Calu3 (cell line): Measurements from ENCODE around the gene ERO1A. TPM values are rescaled to one million over a fixed set of nuclear protein-coding genes. Genes with fewer than 3 reads are reported as not detected.
A peak's percentile ranks its signal among the peaks of the same experiment; 100 is the strongest.

Experiments used
- BruUV-seq: library from RNA; stranded (reverse); fragments of 400-500 nt; replicated peaks from 2 replicates; lab custom pipeline; 2021; lab: Mats Ljungman, UMichigan
- CTCF ChIA-PET: fragments of 300-600 bp; sonication (Branson Sonifier 250); formaldehyde crosslinking; loops from one replicate; lab custom pipeline; 2022; ENCODE audit warnings: antibody characterized with exemption; lab: Charles Lee
- DNase-seq: peaks from one replicate; pipeline ENCODE4 v3.0.0; 2022
- H3K27ac Mint-ChIP-seq: one replicate; pipeline ENCODE4 v1.8.0; 2022; ENCODE audit warnings: mixed read lengths; ENCODE audit not compliant: unreplicated experiment
- H3K27me3 Mint-ChIP-seq: one replicate; pipeline ENCODE4 v1.8.0; 2022; ENCODE audit warnings: mixed read lengths; ENCODE audit not compliant: unreplicated experiment
- H3K36me3 Mint-ChIP-seq: one replicate; pipeline ENCODE4 v1.8.0; 2022; ENCODE audit warnings: mild to moderate bottlenecking, moderate library complexity, mixed read lengths; ENCODE audit not compliant: insufficient read depth, unreplicated experiment
- H3K4me1 Mint-ChIP-seq: one replicate; pipeline ENCODE4 v1.8.0; 2022; ENCODE audit warnings: mild to moderate bottlenecking, low read depth, mixed read lengths; ENCODE audit not compliant: unreplicated experiment
- H3K4me3 Mint-ChIP-seq: one replicate; pipeline ENCODE4 v1.8.0; 2022; ENCODE audit warnings: mild to moderate bottlenecking, low read depth, moderate library complexity, mixed read lengths; ENCODE audit not compliant: unreplicated experiment
- H3K9me3 Mint-ChIP-seq: one replicate; pipeline ENCODE4 v1.8.0; 2022; ENCODE audit warnings: low read depth, mixed read lengths; ENCODE audit not compliant: unreplicated experiment
- intact Hi-C: fragments of 100-400 bp; cut with micrococcal nuclease; formaldehyde crosslinking; loops from one replicate; pipeline ENCODE4 v1.10.0; 2022; ENCODE audit not compliant: unreplicated experiment
- total RNA-seq: library from RNA; stranded (reverse); gene quantifications from 2 replicates; pipeline ENCODE4 v1.2.3, GENCODE V29; 2022
- TF ChIP-seq, protein P1 (sequence below): fragments of 200-600 bp; IDR thresholded peaks from one replicate; pipeline ENCODE4 v1.8.0; 2022; ENCODE audit warnings: antibody characterized with exemption; ENCODE audit not compliant: unreplicated experiment

Gene ERO1A
- total RNA-seq, 1 experiment from 2014 or later = 129 TPM

DNA sequence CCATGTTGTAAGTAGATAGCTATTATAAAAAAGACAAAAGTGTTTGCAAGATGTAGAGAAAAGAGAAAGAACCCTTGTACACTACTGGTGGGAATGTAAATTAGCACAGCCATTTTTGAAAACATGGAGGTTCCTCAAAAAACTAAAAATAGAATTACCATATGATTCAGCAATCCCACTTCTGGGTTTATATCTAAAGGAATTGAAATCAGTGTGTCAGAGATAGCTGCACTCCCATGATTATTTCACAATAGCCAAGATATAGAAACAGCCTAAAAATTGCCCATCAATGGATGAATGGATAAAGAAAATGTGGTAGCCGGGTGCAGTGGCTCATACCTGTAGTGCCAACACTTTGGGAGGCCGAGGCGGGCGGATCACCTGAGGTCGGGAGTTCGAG lies 20.8 kb upstream of the ERO1A start:
- CTCF ChIA-PET = no interaction called here
- Mint-ChIP-seq H3K4me1 (peaks cover 2% of the 10 kb centered on the region), H3K4me3 (no peak overlapping the region), H3K9me3 (no peaks in the 10 kb centered on the region), H3K27me3 (no peaks in the 10 kb centered on the region), H3K27ac (no peak overlapping the region), H3K36me3 (peaks cover 42% of the 10 kb centered on the region)
- no peak for DNase-seq
- intact Hi-C loops = no loop called here
- no TSS peak for BruUV-seq
- TF ChIP-seq, protein P1, sequence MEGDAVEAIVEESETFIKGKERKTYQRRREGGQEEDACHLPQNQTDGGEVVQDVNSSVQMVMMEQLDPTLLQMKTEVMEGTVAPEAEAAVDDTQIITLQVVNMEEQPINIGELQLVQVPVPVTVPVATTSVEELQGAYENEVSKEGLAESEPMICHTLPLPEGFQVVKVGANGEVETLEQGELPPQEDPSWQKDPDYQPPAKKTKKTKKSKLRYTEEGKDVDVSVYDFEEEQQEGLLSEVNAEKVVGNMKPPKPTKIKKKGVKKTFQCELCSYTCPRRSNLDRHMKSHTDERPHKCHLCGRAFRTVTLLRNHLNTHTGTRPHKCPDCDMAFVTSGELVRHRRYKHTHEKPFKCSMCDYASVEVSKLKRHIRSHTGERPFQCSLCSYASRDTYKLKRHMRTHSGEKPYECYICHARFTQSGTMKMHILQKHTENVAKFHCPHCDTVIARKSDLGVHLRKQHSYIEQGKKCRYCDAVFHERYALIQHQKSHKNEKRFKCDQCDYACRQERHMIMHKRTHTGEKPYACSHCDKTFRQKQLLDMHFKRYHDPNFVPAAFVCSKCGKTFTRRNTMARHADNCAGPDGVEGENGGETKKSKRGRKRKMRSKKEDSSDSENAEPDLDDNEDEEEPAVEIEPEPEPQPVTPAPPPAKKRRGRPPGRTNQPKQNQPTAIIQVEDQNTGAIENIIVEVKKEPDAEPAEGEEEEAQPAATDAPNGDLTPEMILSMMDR = no peak

DNA sequence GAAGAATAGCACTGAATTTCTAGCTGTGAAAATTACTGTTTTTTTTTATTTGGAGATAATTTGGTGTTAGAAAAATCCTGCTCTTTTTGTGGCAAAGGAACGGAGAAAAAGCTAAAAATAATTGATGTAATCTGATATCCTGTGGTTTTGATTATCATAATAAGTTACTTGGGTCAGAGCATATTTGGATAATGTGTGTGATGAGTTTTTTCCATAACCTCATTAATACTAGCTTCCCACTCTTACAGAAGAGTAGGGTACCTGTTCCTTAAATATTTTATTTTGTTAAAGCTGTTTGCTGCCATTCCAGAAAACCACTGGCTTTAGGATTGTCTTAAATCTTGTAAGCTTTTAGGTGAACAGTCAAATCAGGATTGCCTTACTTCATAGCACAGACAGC lies 16.3 kb upstream of the ERO1A start:
- Mint-ChIP-seq H3K4me3 (no peak overlapping the region), H3K36me3 (peaks cover 68% of the 10 kb centered on the region), H3K27ac (no peak overlapping the region), H3K4me1 (no peaks in the 10 kb centered on the region), H3K27me3 (no peaks in the 10 kb centered on the region), H3K9me3 (no peaks in the 10 kb centered on the region)
- no peak for DNase-seq
- intact Hi-C loops = no loop called here
- no TSS peak for BruUV-seq
- TF ChIP-seq, protein P1 = no peak
- CTCF ChIA-PET = interaction anchor here (0.9 kb wide), 1 partner anchor 18 kb away, joined by 4 read pairs; the partner anchor contains the start of gene STYX

- peak within 1 kb of the TSS; percentile 95 for H3K4me3 Mint-ChIP-seq
- H3K4me1 Mint-ChIP-seq = peaks cover 13% of the 10 kb centered on the region
- H3K9me3 Mint-ChIP-seq = peaks cover 2% of the 10 kb centered on the region
- CTCF ChIA-PET = interaction anchor here (0.6 to 0.7 kb wide), 2 partner anchors 157 to 1428 kb away, joined by 5 to 6 read pairs; no protein-coding TSS in a partner anchor
- no peaks in the 10 kb centered on the region for H3K27me3 Mint-ChIP-seq
- H3K27ac Mint-ChIP-seq = peak within 1 kb of the TSS; percentile 97
- TF ChIP-seq, protein P1 = no peak
- peak; percentile 93 for DNase-seq
- H3K36me3 Mint-ChIP-seq = peaks cover 44% of the 10 kb centered on the region
- intact Hi-C loops = loop anchor here (10.0 kb wide), 1 partner anchor 152 kb away; the partner anchor contains the start of genes GPR137C and TXNDC16
- no TSS peak for BruUV-seq
Measured at GRCh38 chr14:52706724-52707706, 11.7 kb upstream of the ERO1A start, which contains the start of gene PSMC6. TSS of gene PSMC6 (plus strand) at chr14:52707200. CDS start at chr14:52707220, 20 bp downstream.

DNA sequence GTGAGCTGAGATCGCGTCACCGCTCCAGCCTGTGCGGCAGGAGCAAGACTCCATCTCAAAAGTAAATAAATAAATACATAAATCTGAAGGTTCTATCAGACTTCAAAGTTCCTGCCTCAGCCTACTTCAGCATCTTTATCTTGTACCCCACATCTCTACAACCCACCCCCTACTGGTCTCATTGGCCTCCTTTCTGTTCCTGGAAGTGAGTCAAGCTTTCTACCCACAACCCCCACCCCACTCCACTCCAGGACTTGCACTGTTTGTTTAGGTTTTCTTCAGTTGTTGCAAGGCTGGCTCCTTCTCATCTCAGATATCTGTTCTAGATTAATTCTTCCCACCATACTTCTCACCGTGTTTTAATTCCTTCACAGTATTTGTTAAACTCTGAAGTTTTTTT lies 10.9 kb upstream of the ERO1A start:
- H3K4me1 Mint-ChIP-seq = peaks cover 18% of the 10 kb centered on the region
- BruUV-seq = TSS peak; percentile 98
- H3K4me3 Mint-ChIP-seq = peak overlapping the region; percentile 95
- CTCF ChIA-PET = no interaction called here
- intact Hi-C loops = loop anchor here (10.0 kb wide), 1 partner anchor 151 kb away; the partner anchor contains the start of genes GPR137C and TXNDC16
- peaks cover 46% of the 10 kb centered on the region for H3K36me3 Mint-ChIP-seq
- H3K27ac Mint-ChIP-seq = peak overlapping the region; percentile 97
- peak; percentile 12 for DNase-seq
- TF ChIP-seq, protein P1 = no peak
- H3K27me3 Mint-ChIP-seq = no peaks in the 10 kb centered on the region
- peaks cover 2% of the 10 kb centered on the region for H3K9me3 Mint-ChIP-seq
